Endothelial cell of umbilical vein (primary cell): Measurements from ENCODE around the gene KRTCAP2. TPM values are rescaled to one million over a fixed set of nuclear protein-coding genes. Genes with fewer than 3 reads are reported as not detected.

Source experiments
- BruUV-seq: library from RNA; stranded (reverse); fragments of 400-500 nt; replicated peaks from 2 replicates; lab custom pipeline; 2021; lab: Mats Ljungman, UMichigan
- CTCF ChIA-PET: fragments of 300-600, 350-600 bp; sonication (Branson Sonifier 250); formaldehyde crosslinking; loops from one replicate; lab custom pipeline; 2021; ENCODE audit warnings: antibody characterized with exemption, inconsistent platforms; lab: Charles Lee
- POLR2A ChIA-PET: fragments of 300-600, 350-600 bp; sonication (Branson Sonifier 250); formaldehyde crosslinking; loops from one replicate; lab custom pipeline; 2021; ENCODE audit warnings: antibody characterized with exemption, inconsistent platforms; lab: Charles Lee
- DNase-seq: peaks from one replicate; pipeline ENCODE4 v3.0.0-alpha.2; 2011; ENCODE audit warnings: low read depth, low spot score
- FAIRE-seq: peaks from 2 replicates; lab custom pipeline; 2011; peaks lifted over from hg19 to GRCh38; lab: Jason Lieb, UNC
- H2AFZ ChIP-seq: 2 replicates; pipeline ENCODE4 v1.6.0; 2012; ENCODE audit warnings: low read depth, low read length, control low read depth, inconsistent platforms
- H3K27ac ChIP-seq: 2 replicates; pipeline ENCODE4 v1.5.1; 2011; ENCODE audit warnings: low read depth, mild to moderate bottlenecking, control low read depth, low read length, moderate library complexity; ENCODE audit not compliant: insufficient read depth
- H3K27me3 ChIP-seq, 2 experiments: 2 replicates each; pipeline versions ENCODE4 v1.6.0 to v1.6.1; 2011; ENCODE audit warnings: low read length in 2 of 2, mixed read lengths in 1 of 2; ENCODE audit not compliant: control insufficient read depth in 2 of 2, insufficient read depth in 2 of 2
- H3K36me3 ChIP-seq, 2 experiments: 2 replicates in 1 of 2; 3 replicates in 1 of 2; pipeline ENCODE4 v1.5.1; 2011; ENCODE audit warnings: low read length in 2 of 2, mild to moderate bottlenecking in 1 of 2, moderate library complexity in 1 of 2; ENCODE audit not compliant: control insufficient read depth in 2 of 2, insufficient read depth in 2 of 2; ENCODE audit errors: extremely low read depth in 1 of 2
- H3K4me1 ChIP-seq: 3 replicates; pipeline ENCODE4 v1.5.1; 2011; ENCODE audit warnings: mild to moderate bottlenecking, low read length; ENCODE audit not compliant: control insufficient read depth, insufficient read depth; ENCODE audit errors: extremely low read depth
- H3K4me2 ChIP-seq: 2 replicates; pipeline ENCODE4 v1.6.1; 2011; ENCODE audit warnings: low read length, control low read depth, mixed read lengths; ENCODE audit not compliant: insufficient read depth
- H3K4me3 ChIP-seq, 3 experiments: fragments of 200-600 bp in 1 of 3; sonication (generic), shearing (Covaris generic) in 1 of 3; replicated peaks in 1 of 3; 2 replicates each; pipeline ENCODE4 v1.5.1; 2011 to 2016; ENCODE audit warnings: control low read depth in 3 of 3, low read length in 3 of 3, mild to moderate bottlenecking in 2 of 3, inconsistent platforms in 1 of 3, low read depth in 1 of 3, moderate library complexity in 1 of 3; ENCODE audit not compliant: insufficient read depth in 1 of 3
- H3K79me2 ChIP-seq: 2 replicates; pipeline ENCODE4 v1.6.0; 2012; ENCODE audit warnings: low read length, inconsistent platforms; ENCODE audit not compliant: control insufficient read depth, insufficient read depth
- H3K9ac ChIP-seq: replicated peaks from 2 replicates; pipeline ENCODE3; 2011; ENCODE audit warnings: low read length, control low read depth; ENCODE audit not compliant: insufficient read depth; ENCODE audit errors: extremely low read depth
- H3K9me1 ChIP-seq: replicated peaks from 3 replicates; pipeline ENCODE4 v1.6.0; 2011; ENCODE audit warnings: mild to moderate bottlenecking, low read length; ENCODE audit not compliant: control insufficient read depth, insufficient read depth; ENCODE audit errors: extremely low read depth
- H3K9me3 ChIP-seq: replicated peaks from 2 replicates; pipeline ENCODE4 v1.5.1; 2012; ENCODE audit warnings: low read length, inconsistent platforms; ENCODE audit not compliant: control insufficient read depth, insufficient read depth
- H4K20me1 ChIP-seq: replicated peaks from 2 replicates; pipeline ENCODE3; 2011; ENCODE audit warnings: mild to moderate bottlenecking, low read length; ENCODE audit not compliant: control insufficient read depth, insufficient read depth; ENCODE audit errors: extremely low read depth
- CTCF ChIP-seq, 2 donors: IDR thresholded peaks; 1 replicate in 1 of 2; 2 replicates in 1 of 2; pipeline ENCODE4 v1.5.1; 2011; ENCODE audit warnings: low read length in 2 of 2, mild to moderate bottlenecking in 2 of 2, moderate library complexity in 2 of 2, control low read depth in 1 of 2, inconsistent platforms in 1 of 2, low read depth in 1 of 2; ENCODE audit not compliant: insufficient read depth in 1 of 2; ENCODE audit errors: extremely low read depth in 1 of 2
- EZH2 ChIP-seq: IDR thresholded peaks from 2 replicates; pipeline ENCODE4 v1.6.1; 2012; ENCODE audit warnings: borderline replicate concordance, low read depth, mild to moderate bottlenecking, moderate library complexity, low read length, inconsistent platforms; ENCODE audit not compliant: severe bottlenecking
- FOS ChIP-seq: IDR thresholded peaks from 2 replicates; pipeline ENCODE4 v1.6.1; 2011; ENCODE audit warnings: mild to moderate bottlenecking, low read length, moderate library complexity, borderline replicate concordance; ENCODE audit not compliant: insufficient read depth
- GATA2 ChIP-seq: IDR thresholded peaks from 2 replicates; pipeline ENCODE4 v1.7.0; 2011; ENCODE audit warnings: low read depth, mild to moderate bottlenecking, moderate library complexity, mixed read lengths, low read length; ENCODE audit not compliant: insufficient read length, insufficient read depth
- JUN ChIP-seq: IDR thresholded peaks from 2 replicates; pipeline ENCODE4 v1.6.1; 2011; ENCODE audit warnings: borderline replicate concordance, low read depth; ENCODE audit not compliant: insufficient read length, insufficient read depth
- MAX ChIP-seq: IDR thresholded peaks from 2 replicates; pipeline ENCODE4 v1.6.1; 2011; ENCODE audit not compliant: insufficient read depth, insufficient read length
- MYC ChIP-seq: IDR thresholded peaks from one replicate; pipeline ENCODE4 v1.6.1; 2011; ENCODE audit warnings: mild to moderate bottlenecking, low read depth, low read length
- POLR2A ChIP-seq: IDR thresholded peaks from 2 replicates; pipeline ENCODE4 v1.6.1; 2012; ENCODE audit warnings: low read depth, mild to moderate bottlenecking, control low read depth, low read length
- POLR2AphosphoS5 ChIP-seq: IDR thresholded peaks from 2 replicates; pipeline ENCODE4 v1.6.1; 2012; ENCODE audit warnings: low read depth, mild to moderate bottlenecking, control low read depth, low read length, moderate library complexity; ENCODE audit not compliant: insufficient read depth
- dilution Hi-C: fragments of 300-500 bp; cut with MboI; formaldehyde crosslinking; loops from one replicate; pipeline ENCODE4 v1.15.0; 2019; ENCODE audit warnings: low sequenced_read_pairs; ENCODE audit not compliant: extremely low pct_ligation_motif_present
- intact Hi-C: fragments of 100-400 bp; cut with micrococcal nuclease; formaldehyde crosslinking; loops from one replicate; pipeline ENCODE4 v1.10.0; 2022
- polyA plus RNA-seq, 4 experiments: library from polyadenylated mRNA; depleted of rRNA in 3 of 4; stranded (reverse) in 3 of 4; unstranded in 1 of 4; fragments of >200 nt; gene quantifications; 2 replicates each; pipeline versions ENCODE4 v1.2.1 to v1.2.3, GENCODE V29; 2011 to 2012; ENCODE audit warnings: missing spikeins in 1 of 4
- total RNA-seq: library from RNA; stranded (reverse); gene quantifications from 2 replicates; pipeline ENCODE4 v1.2.3, GENCODE V29; 2021

The KRTCAP2 gene
- total and polyA plus RNA-seq, 2 donors (not counting 3 experiments of a cell fraction or from before 2014, with no cell fraction given) = 207 to 362 TPM

DNA sequence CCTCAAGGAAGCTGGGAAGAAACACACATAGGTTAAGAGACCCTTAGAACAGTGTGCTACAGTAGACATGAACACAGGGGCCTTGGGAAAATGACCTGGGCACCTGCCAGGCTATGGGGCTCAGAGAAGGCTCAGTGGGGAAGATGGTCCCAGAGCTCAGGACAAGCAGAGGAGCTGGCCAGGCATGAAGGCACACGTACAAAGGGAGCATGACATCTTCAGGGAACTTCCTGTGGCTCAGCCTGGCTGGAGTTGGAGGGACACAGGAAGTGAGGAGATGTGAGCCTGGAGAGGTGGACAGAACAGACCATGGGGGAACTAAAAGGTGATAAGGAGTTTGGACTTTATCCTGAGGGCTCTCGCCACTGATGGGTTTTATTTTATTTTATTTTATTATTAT is 41.2 kb downstream of the KRTCAP2 start:
- H3K4me2 ChIP-seq = no peak overlapping the region
- peak; percentile 48 for FAIRE-seq

More for the DNA sequence above, 41.2 kb downstream of the KRTCAP2 start:
- Histone ChIP-seq H3K79me2 (peaks cover 32% of the 10 kb centered on the region), H2AFZ (no peak overlapping the region), H3K36me3 (peaks cover 22 to 33% of the 10 kb centered on the region in 2 experiments), H3K9me1 (no peaks in the 10 kb centered on the region), H3K4me3 (no peak overlapping the region), H3K9ac (no peak overlapping the region), H3K9me3 (no peaks in the 10 kb centered on the region), H3K4me1 (peaks cover 50% of the 10 kb centered on the region), H3K27me3 (no peaks in the 10 kb centered on the region), H3K27ac (no peak overlapping the region), H4K20me1 (no peaks in the 10 kb centered on the region)
- no TSS peak for BruUV-seq
- dilution Hi-C loops (no loop called here), intact Hi-C loops (no loop called here)
- TF ChIP-seq EZH2 (no peak), POLR2AphosphoS5 (no peak), CTCF (IDR thresholded peaks at IDR 0.05; ENCODE audit: extremely low read depth in 1 of 2, insufficient read depth in 1 of 2, low read depth in 1 of 2, low read length in 2 of 2) (no peak), MYC (no peak), GATA2 (no peak), MAX (no peak), POLR2A (no peak), JUN (no peak), FOS (no peak)
- DNase-seq = no peak
- ChIA-PET POLR2A (interaction anchor here (0.6 kb wide), 1 partner anchor 137 kb away, joined by 10 read pairs; no protein-coding TSS in a partner anchor), CTCF (interaction anchor here (2.8 to 15.5 kb wide), 3 partner anchors 35 to 47 kb away, joined by 13 to 204 read pairs (median 97); no protein-coding TSS in a partner anchor)
